Activated CD8-positive, alpha-beta T cell treated with anti-CD3 and anti-CD28 coated beads for 36 hours (primary cell): ENCODE data around the gene CHD9. TPM values are rescaled to one million over a fixed set of nuclear protein-coding genes. Genes with fewer than 3 reads are reported as not detected.
"Not testable (repeated sequence)": the region's sequence is repeated elsewhere in the genome, so short reads cannot be mapped to it uniquely, and the experiment has no call there.

Source experiments
- ATAC-seq: fragments of 200-7000 bp; cut with Tn5 transposase; one replicate; pipeline ENCODE4 v1.10.0; 2021; ENCODE audit warnings: mild to moderate bottlenecking, moderate library complexity
- CTCF ChIA-PET: fragments of 350-600 bp; sonication (Branson Sonifier 250); formaldehyde crosslinking; loops from one replicate; lab custom pipeline; 2021; ENCODE audit warnings: antibody characterized with exemption; lab: Charles Lee
- POLR2A ChIA-PET: fragments of 350-600 bp; sonication (Branson Sonifier 250); formaldehyde crosslinking; loops from one replicate; lab custom pipeline; 2021; ENCODE audit warnings: antibody characterized with exemption; lab: Charles Lee
- DNase-seq: peaks from one replicate; pipeline ENCODE4 v3.0.0-alpha.2; 2020
- H3K27ac Mint-ChIP-seq: one replicate; pipeline ENCODE4 v1.8.0; 2021; ENCODE audit warnings: mild to moderate bottlenecking, mixed read lengths
- H3K27me3 Mint-ChIP-seq: one replicate; pipeline ENCODE4 v1.8.0; 2021; ENCODE audit warnings: mixed read lengths
- H3K36me3 Mint-ChIP-seq: one replicate; pipeline ENCODE4 v1.8.0; 2021; ENCODE audit warnings: low read depth, mixed read lengths
- H3K4me1 Mint-ChIP-seq: one replicate; pipeline ENCODE4 v1.8.0; 2021; ENCODE audit warnings: low read depth, mixed read lengths
- H3K4me3 Mint-ChIP-seq: one replicate; pipeline ENCODE4 v1.8.0; 2021; ENCODE audit warnings: mild to moderate bottlenecking, moderate library complexity, mixed read lengths
- H3K9me3 Mint-ChIP-seq: one replicate; pipeline ENCODE4 v1.8.0; 2021; ENCODE audit warnings: mixed read lengths
- intact Hi-C: fragments of 100-400 bp; cut with micrococcal nuclease; formaldehyde crosslinking; loops from one replicate; pipeline ENCODE4 v1.10.0; 2022
- total RNA-seq, 2 experiments: library from RNA; stranded (reverse); gene quantifications; one replicate each; pipeline ENCODE4 v1.2.3, GENCODE V29; 2021
- TF ChIP-seq, protein P1 (sequence below): fragments of 200-600 bp; IDR thresholded peaks from one replicate; pipeline ENCODE4 v1.8.0; 2022; ENCODE audit warnings: antibody characterized with exemption, mild to moderate bottlenecking

The CHD9 gene
- total RNA-seq, 2 experiments from 2014 or later = 13.8 to 16.3 TPM

DNA sequence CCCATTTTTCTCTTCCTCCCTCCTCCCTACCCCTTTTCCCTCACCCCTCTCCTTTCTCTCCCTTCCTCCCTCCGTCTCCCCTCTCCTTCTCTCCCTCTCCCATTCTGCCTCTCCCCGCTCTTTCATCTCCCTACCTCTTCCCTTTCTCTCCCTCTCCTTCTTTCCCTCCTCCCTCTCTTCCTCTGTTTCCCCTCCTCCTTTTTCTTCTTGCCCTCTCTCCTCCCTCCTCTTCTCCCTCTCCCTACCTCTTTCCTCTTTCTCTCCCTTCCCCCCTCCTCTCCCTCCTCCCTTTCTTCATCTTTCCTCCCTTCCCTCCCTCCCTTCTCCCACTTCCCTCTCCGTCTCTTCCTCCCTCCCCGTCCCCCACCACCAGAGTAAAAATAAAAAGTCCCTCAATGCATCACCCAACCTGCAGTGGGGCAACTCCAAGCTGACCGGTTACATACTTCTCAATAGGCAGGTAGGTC, 12.5 kb upstream of the CHD9 start:
- POLR2A ChIA-PET = no interaction called here
- ATAC-seq (no peak), DNase-seq (no peak)
- Mint-ChIP-seq H3K27me3 (peaks cover 3% of the 10 kb centered on the region), H3K36me3 (no peaks in the 10 kb centered on the region), H3K4me1 (no peaks in the 10 kb centered on the region), H3K27ac (no peak overlapping the region), H3K9me3 (no peaks in the 10 kb centered on the region), H3K4me3 (no peak overlapping the region)
- CTCF ChIA-PET = no interaction called here
- TF ChIP-seq, protein P1, sequence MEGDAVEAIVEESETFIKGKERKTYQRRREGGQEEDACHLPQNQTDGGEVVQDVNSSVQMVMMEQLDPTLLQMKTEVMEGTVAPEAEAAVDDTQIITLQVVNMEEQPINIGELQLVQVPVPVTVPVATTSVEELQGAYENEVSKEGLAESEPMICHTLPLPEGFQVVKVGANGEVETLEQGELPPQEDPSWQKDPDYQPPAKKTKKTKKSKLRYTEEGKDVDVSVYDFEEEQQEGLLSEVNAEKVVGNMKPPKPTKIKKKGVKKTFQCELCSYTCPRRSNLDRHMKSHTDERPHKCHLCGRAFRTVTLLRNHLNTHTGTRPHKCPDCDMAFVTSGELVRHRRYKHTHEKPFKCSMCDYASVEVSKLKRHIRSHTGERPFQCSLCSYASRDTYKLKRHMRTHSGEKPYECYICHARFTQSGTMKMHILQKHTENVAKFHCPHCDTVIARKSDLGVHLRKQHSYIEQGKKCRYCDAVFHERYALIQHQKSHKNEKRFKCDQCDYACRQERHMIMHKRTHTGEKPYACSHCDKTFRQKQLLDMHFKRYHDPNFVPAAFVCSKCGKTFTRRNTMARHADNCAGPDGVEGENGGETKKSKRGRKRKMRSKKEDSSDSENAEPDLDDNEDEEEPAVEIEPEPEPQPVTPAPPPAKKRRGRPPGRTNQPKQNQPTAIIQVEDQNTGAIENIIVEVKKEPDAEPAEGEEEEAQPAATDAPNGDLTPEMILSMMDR = no peak
- intact Hi-C loops = no loop called here

DNA sequence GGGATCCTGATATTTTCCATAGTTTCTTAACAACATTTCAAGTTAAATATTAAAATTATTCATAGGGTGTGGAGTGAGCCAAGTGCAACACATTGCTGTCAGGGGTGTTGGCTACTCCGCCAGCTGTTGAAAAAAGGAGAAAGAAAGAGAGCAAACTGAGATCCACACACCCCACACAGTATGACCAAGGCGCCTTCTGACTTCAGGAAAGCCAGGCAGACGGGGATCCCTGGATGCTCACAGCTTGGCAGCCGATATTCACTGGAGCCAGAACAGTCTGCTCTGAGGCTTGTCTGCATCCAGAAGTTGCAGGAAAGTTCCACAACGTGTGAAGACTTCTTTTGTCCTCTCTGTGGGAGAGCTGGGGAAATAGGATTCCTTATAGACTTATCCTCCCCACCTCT, 11.4 kb upstream of the CHD9 start:
- H3K36me3 Mint-ChIP-seq = no peaks in the 10 kb centered on the region
- TF ChIP-seq, protein P1 = no peak
- ATAC-seq (no peak), DNase-seq (no peak)
- intact Hi-C loops = no loop called here
- no peaks in the 10 kb centered on the region for H3K4me1 Mint-ChIP-seq
- H3K4me3 Mint-ChIP-seq = no peak overlapping the region
- CTCF ChIA-PET = interaction anchor here (1.8 kb wide), 1 partner anchor 12 kb away, joined by 6 read pairs; the partner anchor contains the start of gene CHD9
- POLR2A ChIA-PET = no interaction called here
- H3K9me3 Mint-ChIP-seq = no peaks in the 10 kb centered on the region
- peaks cover 3% of the 10 kb centered on the region for H3K27me3 Mint-ChIP-seq
- H3K27ac Mint-ChIP-seq = no peak overlapping the region

DNA sequence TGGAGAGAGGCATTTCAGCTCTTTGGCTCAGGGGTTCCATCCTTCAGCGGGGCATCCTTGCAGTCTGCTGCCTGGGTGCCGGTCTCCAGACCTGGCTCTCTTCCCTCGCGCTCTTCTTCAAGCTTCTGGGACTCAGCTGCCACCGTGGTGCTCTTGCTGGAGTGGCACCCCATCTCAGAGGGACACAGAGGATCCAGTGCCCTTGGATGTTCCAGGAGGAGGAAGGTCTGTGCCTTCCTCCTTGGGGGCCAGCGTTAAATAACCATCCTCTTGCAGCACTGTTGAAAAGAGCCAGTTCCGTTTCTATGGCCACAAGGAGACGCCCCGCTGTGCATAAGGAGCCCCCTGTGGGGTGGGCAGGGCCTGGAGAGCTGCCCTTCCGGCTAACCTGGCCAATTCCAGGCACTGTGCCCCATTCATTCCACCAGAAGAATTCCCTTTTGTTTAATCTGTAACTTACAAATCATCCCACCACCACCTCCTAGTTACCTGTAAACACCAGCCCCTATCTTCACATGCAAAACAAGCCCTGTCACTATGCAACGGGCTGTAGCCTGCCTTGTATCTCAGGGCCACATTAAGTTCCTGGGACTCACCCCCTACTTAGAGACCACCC, 10.7 kb upstream of the CHD9 start:
- Mint-ChIP-seq H3K4me1 (no peaks in the 10 kb centered on the region), H3K4me3 (no peak overlapping the region), H3K36me3 (no peaks in the 10 kb centered on the region), H3K27ac (no peak overlapping the region), H3K27me3 (peaks cover 3% of the 10 kb centered on the region), H3K9me3 (no peaks in the 10 kb centered on the region)
- ChIA-PET CTCF (interaction anchor here (1.8 kb wide), 1 partner anchor 11 kb away, joined by 6 read pairs; the partner anchor contains the start of gene CHD9), POLR2A (no interaction called here)
- TF ChIP-seq, protein P1 = no peak
- intact Hi-C loops = no loop called here
- DNase-seq = no peak
- ATAC-seq = no peak

DNA sequence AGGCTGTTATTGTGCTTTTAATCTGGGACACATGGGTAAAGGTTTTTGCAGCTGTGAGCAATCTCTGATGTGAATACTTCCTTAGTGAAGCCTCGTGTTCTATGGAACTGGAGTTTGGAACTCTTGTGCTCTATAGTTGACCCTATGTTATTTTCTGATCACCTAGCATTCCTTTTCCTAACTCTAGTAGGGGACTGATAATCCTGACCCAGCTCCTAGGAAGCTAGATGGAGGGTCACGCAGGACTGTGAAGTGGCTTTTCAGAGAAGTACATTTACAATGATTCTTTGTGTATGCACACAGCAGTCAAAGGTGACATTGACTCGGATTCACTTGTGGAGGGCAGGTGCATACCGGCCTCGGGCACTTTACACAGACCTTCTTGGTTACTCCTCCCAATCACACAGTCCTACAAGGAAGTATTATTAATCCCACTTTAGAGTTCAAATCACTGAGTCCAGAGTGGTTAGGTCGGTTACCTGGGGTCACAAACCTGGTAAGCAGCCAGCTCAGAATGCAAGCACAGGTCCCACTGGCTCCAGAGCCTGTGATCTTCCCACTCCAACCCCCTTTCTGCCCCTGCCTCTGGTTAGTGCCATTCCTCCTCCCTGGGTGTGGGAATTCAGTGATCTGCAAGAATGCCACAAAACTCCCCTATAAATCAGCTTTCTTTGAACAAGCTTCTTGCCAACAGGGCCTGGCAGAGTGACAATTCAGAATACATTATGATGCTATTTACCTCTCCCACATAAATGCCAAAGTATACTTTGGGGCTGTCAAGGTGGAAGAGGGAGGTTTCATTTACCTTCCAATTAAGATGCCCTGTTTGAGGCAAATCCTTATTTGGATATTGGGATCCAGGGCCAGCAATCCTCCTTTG, 9.2 kb upstream of the CHD9 start:
- ChIA-PET CTCF (no interaction called here), POLR2A (no interaction called here)
- ATAC-seq (no peak), DNase-seq (no peak)
- Mint-ChIP-seq H3K36me3 (no peaks in the 10 kb centered on the region), H3K4me1 (no peaks in the 10 kb centered on the region), H3K4me3 (no peak overlapping the region), H3K27me3 (peaks cover 4% of the 10 kb centered on the region), H3K27ac (no peak overlapping the region), H3K9me3 (no peaks in the 10 kb centered on the region)
- intact Hi-C loops = no loop called here
- TF ChIP-seq, protein P1 = no peak

DNA sequence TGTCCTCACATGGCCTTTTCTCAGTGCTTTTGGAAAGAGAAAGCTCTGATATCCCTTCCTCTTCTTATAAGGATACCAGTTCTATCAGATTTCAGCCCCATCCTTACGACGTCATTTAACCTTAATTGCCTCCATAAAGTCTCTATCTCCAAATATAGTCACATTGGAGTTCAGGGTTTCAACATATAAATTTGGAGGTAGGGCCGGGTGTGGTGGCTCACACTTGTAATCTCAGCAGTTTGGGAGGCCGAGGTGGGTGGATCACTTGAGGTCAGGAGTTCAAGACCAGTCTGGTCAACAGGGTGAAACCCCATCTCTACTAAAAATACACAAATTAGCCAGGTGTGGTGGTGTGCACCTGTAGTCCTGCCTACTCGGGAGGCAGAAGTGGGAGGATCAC, 7.3 kb upstream of the CHD9 start:
- CTCF ChIA-PET, H3K4me3 Mint-ChIP-seq, H3K27ac Mint-ChIP-seq, ATAC-seq, H3K27me3 Mint-ChIP-seq, H3K4me1 Mint-ChIP-seq, H3K9me3 Mint-ChIP-seq, POLR2A ChIA-PET, DNase-seq, intact Hi-C loops, H3K36me3 Mint-ChIP-seq: not testable (repeated sequence)
